ENCODE results near the gene NT5C1B.

DNA sequence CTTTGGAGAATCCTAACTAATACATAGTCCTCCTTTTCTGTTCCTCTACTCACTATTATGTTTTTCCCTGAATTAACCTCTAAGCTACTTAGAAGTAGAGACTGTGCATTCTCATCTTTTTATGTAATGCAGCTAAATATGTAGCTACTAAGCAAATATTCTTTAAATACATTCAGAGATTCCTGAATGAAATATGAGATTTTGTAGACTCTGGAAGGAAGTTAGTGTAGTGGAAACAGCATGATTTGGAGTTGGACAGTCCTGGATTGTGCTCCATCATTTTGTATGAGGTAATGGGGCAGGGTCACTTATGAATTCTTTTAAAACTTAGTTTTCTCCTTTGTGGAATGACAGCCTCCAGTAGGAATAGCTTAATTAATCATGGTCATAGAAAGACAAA, 24.7 kb upstream of the NT5C1B start:
- no peak for TF ChIP-seq CTCF (IDR thresholded peaks at IDR 0.05)
- no peak for TF ChIP-seq POLR2A (IDR thresholded peaks at IDR 0.05)

Measured in Peyer's patch (tissue), 4 donors.